BLaER1 treated with 17β-estradiol and CSF1 and Interleukin-3, amounts not matched to agents 10 nM and 100 nM (cell line): ENCODE results near the gene TPGS1.

Source experiments
- H3K27ac ChIP-seq, 11 experiments: shearing (Covaris generic); formaldehyde crosslinking; 2 replicates each; pipeline ENCODE4 v1.8.1; 2022
- H3K27me3 ChIP-seq, 11 experiments: shearing (Covaris generic); formaldehyde crosslinking; 2 replicates each; pipeline ENCODE4 v1.8.1; 2022
- H3K36me3 ChIP-seq, 11 experiments: shearing (Covaris generic); formaldehyde crosslinking; 2 replicates each; pipeline ENCODE4 v1.8.1; 2022
- H3K4me1 ChIP-seq, 10 experiments: shearing (Covaris generic); formaldehyde crosslinking; 2 replicates each; pipeline ENCODE4 v1.8.1; 2022
- H3K4me2 ChIP-seq, 11 experiments: shearing (Covaris generic); formaldehyde crosslinking; 2 replicates each; pipeline ENCODE4 v1.8.1; 2022
- H3K4me3 ChIP-seq, 10 experiments: shearing (Covaris generic); formaldehyde crosslinking; 2 replicates each; pipeline ENCODE4 v1.8.1; 2022
- H3K9ac ChIP-seq, 11 experiments: shearing (Covaris generic); formaldehyde crosslinking; 2 replicates each; pipeline ENCODE4 v1.8.1; 2022
- H3K9me3 ChIP-seq, 11 experiments: shearing (Covaris generic); formaldehyde crosslinking; replicated peaks in 1 of 11; 2 replicates each; pipeline ENCODE4 v1.8.1; 2022
- H4K20me1 ChIP-seq, 11 experiments: shearing (Covaris generic); formaldehyde crosslinking; 2 replicates each; pipeline ENCODE4 v1.8.1; 2022
- Cebpa-rat ChIP-seq, 11 experiments: shearing (Covaris generic); IDR thresholded peaks; 2 replicates each; pipeline ENCODE4 v1.8.1; 2022

Gene TPGS1

GRCh38 chr19:538641-539428 is 31.5 kb downstream of the TPGS1 start:
- peaks cover 61 to 86% (median 75%) of the 10 kb centered on the region in 11 experiments for H3K36me3 ChIP-seq
- no peak for TF ChIP-seq Cebpa-rat (IDR thresholded peaks at IDR 0.05)
- H3K4me1 ChIP-seq = peaks cover 4 to 45% (median 29%) of the 10 kb centered on the region in 10 experiments
- peak overlapping the region in 3 of 11 experiments; percentile 7 to 28 (median 25); a peak in 4 of 22 replicates for H3K27ac ChIP-seq
- no peak overlapping the region for H3K4me3 ChIP-seq
- H3K9me3 ChIP-seq = no peaks in the 10 kb centered on the region
- H3K9ac ChIP-seq = peak overlapping the region in 7 of 11 experiments; percentile 31 to 55 (median 49); a peak in 12 of 22 replicates
- H4K20me1 ChIP-seq = peaks cover 55 to 87% (median 72%) of the 10 kb centered on the region in 11 experiments
- H3K27me3 ChIP-seq = no peaks in the 10 kb centered on the region
- peak overlapping the region in 8 of 11 experiments; percentile 37 to 82 (median 68); a peak in 16 of 22 replicates for H3K4me2 ChIP-seq

- peak overlapping the region in 5 of 11 experiments; percentile 61 to 82 (median 79); a peak in 8 of 22 replicates for H3K4me2 ChIP-seq
- H3K9ac ChIP-seq = peak overlapping the region in 4 of 11 experiments; percentile 49 to 55 (median 54); a peak in 8 of 22 replicates
- peak overlapping the region in 3 of 11 experiments; percentile 7 to 28 (median 25); a peak in 3 of 22 replicates for H3K27ac ChIP-seq
- no peak for TF ChIP-seq Cebpa-rat (IDR thresholded peaks at IDR 0.05)
- H3K9me3 ChIP-seq = no peaks in the 10 kb centered on the region
- no peak overlapping the region for H3K4me3 ChIP-seq
- H3K27me3 ChIP-seq = no peaks in the 10 kb centered on the region
- peaks cover 0 to 43% (median 28%) of the 10 kb centered on the region in 10 experiments; a peak in 16 of 20 replicates for H3K4me1 ChIP-seq
- peaks cover 61 to 83% (median 75%) of the 10 kb centered on the region in 11 experiments for H3K36me3 ChIP-seq
- peaks cover 49 to 86% (median 65%) of the 10 kb centered on the region in 11 experiments for H4K20me1 ChIP-seq
Measured at GRCh38 chr19:539429-540030, 32.2 kb downstream of the TPGS1 start.

DNA sequence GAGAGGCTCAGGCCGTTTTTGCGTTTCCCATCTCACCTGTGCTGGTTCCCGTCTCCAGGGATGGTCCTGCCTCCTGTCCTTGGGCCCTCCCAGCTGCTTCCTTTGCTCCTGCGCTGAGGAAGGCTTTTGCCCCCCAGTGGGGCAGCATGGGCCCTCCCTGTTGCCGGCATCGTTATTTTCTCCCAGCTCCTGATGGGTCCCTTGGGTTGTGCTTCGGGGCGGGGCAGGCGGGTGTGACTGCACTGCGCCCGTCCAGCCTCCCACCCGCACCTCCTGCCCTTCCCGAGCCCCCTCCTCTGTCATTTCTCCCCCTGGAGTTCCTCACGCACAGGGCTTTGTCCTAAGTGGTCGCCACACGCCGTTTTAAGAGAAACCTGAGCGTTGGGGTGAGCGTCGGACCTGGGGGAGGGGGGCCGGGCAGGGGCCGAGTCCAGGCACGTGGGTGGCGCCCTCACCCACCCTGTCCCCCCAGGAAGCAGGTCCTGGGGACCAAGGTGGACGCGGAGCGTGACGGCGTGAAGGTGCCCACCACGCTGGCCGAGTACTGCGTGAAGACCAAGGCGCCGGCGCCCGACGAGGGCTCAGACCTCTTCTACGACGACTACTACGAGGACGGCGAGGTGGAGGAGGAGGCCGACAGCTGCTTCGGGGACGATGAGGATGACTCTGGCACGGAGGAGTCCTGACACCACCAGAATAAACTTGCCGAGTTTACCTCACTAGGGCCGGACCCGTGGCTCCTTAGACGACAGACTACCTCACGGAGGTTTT is 33.8 kb downstream of the TPGS1 start:
- H4K20me1 ChIP-seq = peaks cover 33 to 70% (median 49%) of the 10 kb centered on the region in 11 experiments; a peak in 21 of 22 replicates
- no peak for TF ChIP-seq Cebpa-rat (IDR thresholded peaks at IDR 0.05)

DNA sequence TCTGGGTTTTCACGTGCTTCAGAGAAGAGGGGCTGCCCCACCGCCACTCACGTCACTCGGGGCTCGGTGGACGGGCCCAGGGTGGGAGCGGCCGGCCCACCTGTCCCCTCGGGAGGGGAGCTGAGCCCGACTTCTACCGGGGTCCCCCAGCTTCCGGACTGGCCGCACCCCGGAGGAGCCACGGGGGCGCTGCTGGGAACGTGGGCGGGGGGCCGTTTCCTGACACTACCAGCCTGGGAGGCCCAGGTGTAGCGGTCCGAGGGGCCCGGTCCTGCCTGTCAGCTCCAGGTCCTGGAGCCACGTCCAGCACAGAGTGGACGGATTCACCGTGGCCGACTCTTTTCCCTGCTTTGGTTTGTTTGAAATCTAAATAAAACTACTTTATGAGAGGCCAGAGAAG is 34.4 kb downstream of the TPGS1 start:
- Histone ChIP-seq H3K9ac (no peak overlapping the region), H4K20me1 (peaks cover 27 to 64% (median 43%) of the 10 kb centered on the region in 11 experiments; a peak in 21 of 22 replicates), H3K4me3 (no peak overlapping the region), H3K36me3 (peaks cover 42 to 65% (median 56%) of the 10 kb centered on the region in 11 experiments), H3K27me3 (no peaks in the 10 kb centered on the region), H3K9me3 (no peaks in the 10 kb centered on the region), H3K4me1 (peaks cover 0 to 36% (median 27%) of the 10 kb centered on the region in 10 experiments; a peak in 16 of 20 replicates), H3K4me2 (0 out of 22 replicates have a peak overlapping the region, but pooled peaks of 1 of the 11 experiments have one; percentile 0), H3K27ac (0 out of 22 replicates have a peak overlapping the region, but pooled peaks of 1 of the 11 experiments have one; percentile 9)
- no peak for TF ChIP-seq Cebpa-rat (IDR thresholded peaks at IDR 0.05)

More for the DNA sequence above, 33.8 kb downstream of the TPGS1 start:
- H3K4me2 ChIP-seq = no peak overlapping the region
- no peak overlapping the region for H3K9ac ChIP-seq
- H3K4me3 ChIP-seq = no peak overlapping the region
- peaks cover 49 to 71% (median 63%) of the 10 kb centered on the region in 11 experiments for H3K36me3 ChIP-seq
- H3K4me1 ChIP-seq = peaks cover 0 to 36% (median 27%) of the 10 kb centered on the region in 10 experiments; a peak in 16 of 20 replicates
- no peaks in the 10 kb centered on the region for H3K9me3 ChIP-seq
- no peaks in the 10 kb centered on the region for H3K27me3 ChIP-seq
- 0 out of 22 replicates have a peak overlapping the region, but pooled peaks of 1 of the 11 experiments have one; percentile 9 for H3K27ac ChIP-seq

- Histone ChIP-seq H3K4me3 (no peak overlapping the region), H3K27ac (0 out of 22 replicates have a peak overlapping the region, but pooled peaks of 1 of the 11 experiments have one; percentile 9)
Measured at GRCh38 chr19:542173-542866, 35.0 kb downstream of the TPGS1 start.

DNA sequence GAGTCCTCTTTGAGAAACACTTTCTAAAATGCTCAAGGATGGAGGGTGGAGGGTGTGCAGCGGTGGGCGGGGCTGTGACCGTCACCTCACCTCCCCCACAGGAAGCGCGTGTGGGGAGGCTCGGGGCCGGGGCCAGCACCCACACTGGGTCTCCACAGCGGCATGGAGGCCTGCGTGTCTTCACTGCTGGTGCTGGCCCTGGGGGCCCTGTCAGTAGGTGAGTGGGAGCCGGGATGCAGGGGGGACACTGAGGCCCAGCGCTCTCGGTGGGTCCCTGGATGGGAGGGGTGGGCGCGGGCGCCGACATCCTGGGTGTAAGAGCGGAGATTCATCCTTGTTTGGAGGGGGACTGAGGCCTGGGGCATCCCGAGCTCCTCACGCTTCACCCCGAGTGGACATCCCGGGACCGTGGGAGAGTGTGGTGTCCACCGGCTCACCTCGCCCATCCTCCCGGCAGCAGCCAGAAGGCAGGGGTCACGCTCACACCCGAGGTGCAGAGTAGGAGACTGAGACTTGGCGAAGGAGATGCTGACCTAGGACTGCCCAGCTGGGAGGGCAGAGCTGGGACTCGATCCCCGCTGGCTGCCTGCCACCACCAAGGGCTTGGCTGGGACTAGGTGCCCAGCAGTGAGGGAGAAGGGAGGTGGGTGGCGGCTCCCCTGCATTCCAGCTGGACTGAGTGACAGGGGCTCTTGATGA is 36.8 kb downstream of the TPGS1 start, which contains the start of gene GZMM:
Gene GZMM (plus strand): TSS at position 144 of the 699 bp plus-strand sequence. CDS start 19 bp downstream, at position 163.
- peaks cover 0 to 21% (median 13%) of the 10 kb centered on the region in 10 experiments; a peak in 15 of 20 replicates for H3K4me1 ChIP-seq
- no peak for TF ChIP-seq Cebpa-rat (IDR thresholded peaks at IDR 0.05)
- peak within 1 kb of the TSS in 1 of 11 experiments; percentile 2; a peak in 2 of 22 replicates for H3K4me2 ChIP-seq
- no peaks in the 10 kb centered on the region for H3K27me3 ChIP-seq
- H4K20me1 ChIP-seq = peaks cover 16 to 42% (median 24%) of the 10 kb centered on the region in 11 experiments; a peak in 20 of 22 replicates
- H3K27ac ChIP-seq = no peak within 1 kb of the TSS
- H3K36me3 ChIP-seq = peaks cover 25 to 41% (median 35%) of the 10 kb centered on the region in 11 experiments
- H3K9me3 ChIP-seq = no peaks in the 10 kb centered on the region
- H3K4me3 ChIP-seq = no peak within 1 kb of the TSS
- no peak within 1 kb of the TSS for H3K9ac ChIP-seq

More at GRCh38 chr19:542173-542866, 35.0 kb downstream of the TPGS1 start:
- Histone ChIP-seq H3K9me3 (no peaks in the 10 kb centered on the region), H3K4me1 (peaks cover 0 to 36% (median 27%) of the 10 kb centered on the region in 10 experiments; a peak in 16 of 20 replicates), H3K4me2 (0 out of 22 replicates have a peak overlapping the region, but pooled peaks of 1 of the 11 experiments have one; percentile 0), H4K20me1 (peaks cover 26 to 58% (median 39%) of the 10 kb centered on the region in 11 experiments; a peak in 20 of 22 replicates), H3K9ac (no peak overlapping the region), H3K36me3 (peaks cover 36 to 59% (median 51%) of the 10 kb centered on the region in 11 experiments), H3K27me3 (no peaks in the 10 kb centered on the region)
- no peak for TF ChIP-seq Cebpa-rat (IDR thresholded peaks at IDR 0.05)

GRCh38 chr19:547117-547516 is 39.8 kb downstream of the TPGS1 start:
- no peak overlapping the region for H3K4me3 ChIP-seq
- H3K27ac ChIP-seq = no peak overlapping the region
- H3K9ac ChIP-seq = no peak overlapping the region
- peaks cover 0 to 20% (median 10%) of the 10 kb centered on the region in 10 experiments; a peak in 13 of 20 replicates for H3K4me1 ChIP-seq
- no peaks in the 10 kb centered on the region for H3K27me3 ChIP-seq
- H3K4me2 ChIP-seq = no peak overlapping the region
- H3K36me3 ChIP-seq = peaks cover 4 to 19% (median 13%) of the 10 kb centered on the region in 11 experiments
- no peak for TF ChIP-seq Cebpa-rat (IDR thresholded peaks at IDR 0.05)
- no peaks in the 10 kb centered on the region for H3K9me3 ChIP-seq
- H4K20me1 ChIP-seq = peaks cover under 1 to 18% (median 8%) of the 10 kb centered on the region in 11 experiments; a peak in 16 of 22 replicates
